K562 (cell line): Measurements from ENCODE around the gene TOR1AIP2. TPM values are rescaled to one million over a fixed set of nuclear protein-coding genes. Genes with fewer than 3 reads are reported as not detected.

ENCODE experiments used
- AFF4 ChIP-seq: sonication (generic); formaldehyde crosslinking; IDR thresholded peaks from 2 replicates; pipeline ENCODE4 v1.8.0; 2023; ENCODE audit warnings: mild to moderate bottlenecking, missing genetic modification reagents
- CGGBP1 ChIP-seq: fragments of 250-450 bp; sonication (Bioruptor Pico); IDR thresholded peaks from 2 replicates; pipeline ENCODE4 v1.9.0; 2021; ENCODE audit warnings: mild to moderate bottlenecking
- EP400 ChIP-seq: fragments of 450-650 bp; IDR thresholded peaks from 2 replicates; pipeline ENCODE4 v1.6.1; 2017; ENCODE audit warnings: antibody characterized with exemption, mild to moderate bottlenecking, moderate library complexity
- JUND ChIP-seq, 2 experiments: IDR thresholded peaks; 2 replicates in 1 of 2; 3 replicates in 1 of 2; pipeline ENCODE4 v1.6.1; 2011; ENCODE audit warnings: borderline replicate concordance in 2 of 2, low read depth in 2 of 2, low read length in 2 of 2, improper control_type of control experiment in 1 of 2, missing biosample characterization in 1 of 2, missing genetic modification characterization in 1 of 2, missing genetic modification reagents in 1 of 2
- ZBTB40 ChIP-seq, 2 experiments: fragments of 450-650 bp in 1 of 2; sonication (generic) in 1 of 2; formaldehyde crosslinking in 1 of 2; IDR thresholded peaks; 2 replicates each; pipeline versions ENCODE4 v1.7.1 to v1.9.0; 2016 to 2022; ENCODE audit warnings: inconsistent platforms in 1 of 2, mild to moderate bottlenecking in 1 of 2, missing genetic modification reagents in 1 of 2
- polyA plus RNA-seq, 8 experiments: library from polyadenylated mRNA; depleted of rRNA in 4 of 8; stranded (reverse) in 5 of 8; unstranded in 3 of 8; fragments of >200 nt; fragmentation: Nextera tagmentation in 2 of 8; fragmentation: Illumina TruSeq in 1 of 8; extraction: Ambion mirVana in 2 of 8; extraction: Trizol in 1 of 8; gene quantifications; 2 replicates each; pipeline versions ENCODE4 v1.2.1 to v1.2.3, GENCODE V29; 2011 to 2014; ENCODE audit warnings: inconsistent platforms in 1 of 8, missing spikeins in 1 of 8
- total RNA-seq, 7 experiments: library from RNA; depleted of rRNA in 6 of 7; stranded (reverse); fragments of >200 nt in 6 of 7; fragmentation: Illumina TruSeq in 2 of 7; extraction: Trizol in 2 of 7; gene quantifications; 2 replicates each; pipeline versions ENCODE4 v1.2.1 to v1.2.3, GENCODE V29; 2011 to 2021; ENCODE audit warnings: low replicate concordance in 1 of 7

TOR1AIP2 gene
- total and polyA plus RNA-seq, 9 of the 15 experiments (the other 6 are each of a cell fraction or from before 2014, with no cell fraction given) = 16.7 to 122 (median 41.4) TPM

GRCh38 chr1:179882253-179883039 is 4.8 kb upstream of the TOR1AIP2 start, which contains the start of gene TOR1AIP1 (continued):
- TF ChIP-seq ZBTB40 (IDR thresholded peaks at IDR 0.05) (peak; percentile 99), ZBTB40 (CRISPR knock-in tag; IDR thresholded peaks at IDR 0.05) (no peak), EP400 (peak; percentile 98), AFF4 (CRISPR knock-in tag) (peak; percentile 94), JUND (IDR thresholded peaks at IDR 0.05; ENCODE audit: borderline replicate concordance, low read depth, low read length) (peak; percentile 81), JUND (tag; IDR thresholded peaks at IDR 0.05; ENCODE audit: borderline replicate concordance, low read depth, low read length) (peak; percentile 16; the same call in 1 of the 3 replicates), CGGBP1 (CRISPR knock-in tag) (peak; percentile 90)
